Activated CD4-positive, CD25-positive, alpha-beta regulatory T cell treated with anti-CD3 and anti-CD28 coated beads, Interleukin-2, amount 50 U/mL, for 16 hours (primary cell): Measurements from ENCODE around the gene CRHR2.

Experiments
- DNase-seq: peaks from one replicate; pipeline ENCODE4 v3.0.0-alpha.2; 2020; ENCODE audit warnings: low read depth, low spot score

The CRHR2 gene

GRCh38 chr7:30625283-30625682 is 57.0 kb downstream of the CRHR2 start:
- no peak for DNase-seq

GRCh38 chr7:30618961-30619360 is 63.3 kb downstream of the CRHR2 start:
- no peak for DNase-seq

- no peak for DNase-seq
Observed at GRCh38 chr7:30618080-30618676, 64.1 kb downstream of the CRHR2 start.

- DNase-seq = no peak
Observed at GRCh38 chr7:30617359-30617758, 64.9 kb downstream of the CRHR2 start.

- no peak for DNase-seq
Observed at GRCh38 chr7:30616318-30616717, 65.9 kb downstream of the CRHR2 start.

GRCh38 chr7:30613366-30614325 is 68.6 kb downstream of the CRHR2 start:
- DNase-seq = no peak

GRCh38 chr7:30612658-30613265 is 69.5 kb downstream of the CRHR2 start:
- no peak for DNase-seq

GRCh38 chr7:30605832-30606231 is 76.4 kb downstream of the CRHR2 start:
- DNase-seq = no peak

- no peak for DNase-seq
Observed at GRCh38 chr7:30604901-30605300, 77.4 kb downstream of the CRHR2 start.
